MM.1S (cell line): Measurements from ENCODE around the gene NOXO1.

Source experiments
- CTCF ChIP-seq: fragments of 300-600 bp; sonication (generic); IDR thresholded peaks from 2 replicates; pipeline ENCODE4 v1.5.1; 2016; ENCODE audit warnings: antibody characterized with exemption, low read length, mixed read lengths
- EZH2 ChIP-seq: fragments of 300-600 bp; sonication (generic); optimal IDR thresholded peaks from 2 replicates; pipeline ENCODE3; 2017; ENCODE audit warnings: low read depth, mild to moderate bottlenecking, antibody characterized with exemption, low read length, mixed read lengths
- EZH2phosphoT487 ChIP-seq: fragments of 300-600 bp; sonication (generic); IDR thresholded peaks from 2 replicates; pipeline ENCODE4 v1.6.1; 2018; ENCODE audit warnings: antibody characterized with exemption, low read length

- no peak for TF ChIP-seq EZH2phosphoT487
- TF ChIP-seq CTCF, result no peak
- TF ChIP-seq EZH2, result no peak
These were observed 12.9 kb downstream of the NOXO1 start for GRCh38 chr16:1968146-1968953.
